ENCODE data around the gene WWC2. TPM values are rescaled to one million over a fixed set of nuclear protein-coding genes. Genes with fewer than 3 reads are reported as not detected.

WWC2 gene
- total RNA-seq, 1 donor = 35.1 TPM

GRCh38 chr4:183366206-183366835, 267.3 kb downstream of the WWC2 start:
- Histone ChIP-seq H2AFZ (ENCODE audit: low read length) (no peak overlapping the region), H3K4me3 (ENCODE audit: insufficient read depth, low read length) (no peak overlapping the region), H3K79me2 (ENCODE audit: insufficient read depth, low read length) (no peaks in the 10 kb centered on the region), H3K4me1 (ENCODE audit: insufficient read depth, low read length) (peaks cover 4% of the 10 kb centered on the region), H4K20me1 (ENCODE audit: insufficient read depth, low read length) (no peaks in the 10 kb centered on the region), H3K9me3 (ENCODE audit: low read depth, low read length) (no peaks in the 10 kb centered on the region), H3K36me3 (ENCODE audit: insufficient read depth, low read length) (no peaks in the 10 kb centered on the region), H3K27me3 (ENCODE audit: insufficient read depth, low read length) (no peaks in the 10 kb centered on the region), H3K27ac (ENCODE audit: low read depth, low read length) (no peak overlapping the region), H3K4me2 (ENCODE audit: insufficient read depth, low read length) (no peak overlapping the region)
- TF ChIP-seq CTCF (IDR thresholded peaks at IDR 0.05; ENCODE audit: extremely low read depth, low read depth, low read length) = no peak
- DNase-seq (ENCODE audit: insufficient read length, low spot score, missing footprints) = no peak

- H4K20me1 ChIP-seq (ENCODE audit: insufficient read depth, low read length) = no peaks in the 10 kb centered on the region
- no peaks in the 10 kb centered on the region for H3K27me3 ChIP-seq (ENCODE audit: insufficient read depth, low read length)
- no peak for TF ChIP-seq CTCF (IDR thresholded peaks at IDR 0.05; ENCODE audit: extremely low read depth, low read depth, low read length)
- H3K4me2 ChIP-seq (ENCODE audit: insufficient read depth, low read length) = no peak overlapping the region
- H3K9me3 ChIP-seq (ENCODE audit: low read depth, low read length) = peaks cover 4% of the 10 kb centered on the region
- no peaks in the 10 kb centered on the region for H3K36me3 ChIP-seq (ENCODE audit: insufficient read depth, low read length)
- no peak overlapping the region for H2AFZ ChIP-seq (ENCODE audit: low read length)
- no peaks in the 10 kb centered on the region for H3K4me1 ChIP-seq (ENCODE audit: insufficient read depth, low read length)
- H3K27ac ChIP-seq (ENCODE audit: low read depth, low read length) = no peak overlapping the region
- no peaks in the 10 kb centered on the region for H3K79me2 ChIP-seq (ENCODE audit: insufficient read depth, low read length)
- DNase-seq (ENCODE audit: insufficient read length, low spot score, missing footprints) = no peak
- H3K4me3 ChIP-seq (ENCODE audit: insufficient read depth, low read length) = no peak overlapping the region
These were observed 270.0 kb downstream of the WWC2 start for GRCh38 chr4:183369073-183369472.

Other genes starting within 250 kb of the WWC2 start
- 104 and 110 TPM in 2 replicates for gene DCTD, start 181.9 kb upstream of the WWC2 start, total RNA-seq
- not detected in 2 replicates for gene CLDN22, start 221.0 kb downstream of the WWC2 start, total RNA-seq
- not detected in 2 replicates for gene CLDN24, start 223.2 kb downstream of the WWC2 start, total RNA-seq

Data from osteoblast (primary cell).